Pancreas (tissue), 10 donors: ENCODE measurements around the gene NOL4L. TPM values are rescaled to one million over a fixed set of nuclear protein-coding genes. Genes with fewer than 3 reads are reported as not detected.

Experiments used
- ATAC-seq, 4 donors: fragments of 200-7000 bp; cut with Tn5 transposase; one replicate each; pipeline versions ENCODE4 v1.8.0 to v1.9.1; 2020; ENCODE audit warnings: mild to moderate bottlenecking in 4 of 4, moderate library complexity in 4 of 4
- DNase-seq, 6 donors: peaks; one replicate each; pipeline ENCODE4 v3.0.0-alpha.2; 2020
- FAIRE-seq: peaks from 2 replicates; lab custom pipeline; 2012; peaks lifted over from hg19 to GRCh38; lab: Jason Lieb, UNC
- H3K27ac ChIP-seq, 4 donors: fragments of 200-600 bp; sonication (generic); 1 replicate in 3 of 4; 2 replicates in 1 of 4; pipeline versions ENCODE4 v1.5.0 to v1.8.0; 2020
- H3K27me3 ChIP-seq, 4 donors: fragments of 200-600 bp; one replicate each; pipeline ENCODE4 v1.8.0; 2021
- H3K36me3 ChIP-seq, 3 donors: fragments of 200-600 bp; sonication (generic) in 1 of 3; one replicate each; pipeline versions ENCODE4 v1.5.0 to v1.8.0; 2020 to 2021
- H3K4me1 ChIP-seq, 3 donors: fragments of 200-600 bp; one replicate each; pipeline ENCODE4 v1.8.0; 2021
- H3K4me3 ChIP-seq, 4 donors: fragments of 200-600 bp; sonication (generic) in 2 of 4; one replicate each; pipeline versions ENCODE4 v1.5.0 to v1.8.0; 2020 to 2021
- H3K9me3 ChIP-seq, 4 donors: fragments of 200-600 bp; one replicate each; pipeline ENCODE4 v1.8.0; 2021
- WGBS, 2 donors: extraction: QIAGEN DNeasy Blood & Tissue Kit; methylation state at CpG; one replicate each; pipeline ENCODE4 v1.1.7; 2013; 5-methylcytosine and 5-hydroxymethylcytosine counted together
- intact Hi-C, 3 donors: fragments of 100-400 bp; cut with DNase I; formaldehyde crosslinking; loops; one replicate each; pipeline versions ENCODE4 v1.11.1 to v1.14.2; 2022
- polyA plus RNA-seq, 2 donors: library from polyadenylated mRNA; stranded (reverse); fragments of 200-250 nt; gene quantifications; one replicate each; pipeline ENCODE4 v1.2.3, GENCODE V29; 2013
- total RNA-seq, 6 donors: library from RNA; stranded (reverse); fragmentation: NEBNext Ultra II Directional in 4 of 6; extraction: Animal tissue kit (Norgen Biotek cat#: 25700) in 4 of 6; gene quantifications; one replicate each; pipeline versions ENCODE4 v1.2.1 to v1.2.4, GENCODE V29; 2021 to 2023
- TF ChIP-seq, protein P1 (sequence below), 4 donors: fragments of 200-600 bp; sonication (generic) in 3 of 4; IDR thresholded peaks; one replicate each; pipeline versions ENCODE4 v1.5.0 to v1.8.0; 2021; ENCODE audit warnings: antibody characterized with exemption in 4 of 4
- donor health status: healthy with polysubstance abuse.
- donor health status: DM: no; HTN: no; CAD: no; lungs with moderate emphysema.
- donor health status: DM: no; HTN: no; CAD: no.
- donor health status: control.
- donor health status: control.
- donor health status: Bipolar disorder and iron deficiency.
- donor health status: DM: yes; HTN: yes; CAD: no.
- donor health status: DM: no; HTN: no; CAD: no.
- donor health status: DM: no; HTN: no; CAD: no.
- donor health status: DM: yes; HTN: yes; CAD: no.

The NOL4L gene
- total and polyA plus RNA-seq, 8 donors, result 8.7 to 14.5 (median 10.2) TPM

DNA sequence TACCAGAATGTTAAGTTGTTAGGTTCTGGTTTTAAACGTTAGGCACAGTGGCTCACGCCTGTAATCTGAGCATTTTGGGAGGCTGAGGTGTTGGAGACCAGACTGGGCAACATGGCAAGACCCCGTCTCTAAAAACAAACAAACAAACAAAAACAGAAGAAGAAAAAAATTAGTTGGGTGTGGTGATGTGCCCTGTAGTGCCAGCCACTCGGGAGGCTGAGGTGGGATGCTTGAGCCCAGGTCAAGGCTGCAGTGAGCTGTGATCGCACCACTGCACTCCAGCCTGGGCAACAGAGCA is 19.4 kb downstream of the NOL4L start:
- no peak overlapping the region for H3K27ac ChIP-seq
- FAIRE-seq (no peak), DNase-seq (no peak), ATAC-seq (no peak)
- WGBS, 2 donors, result 87 to 92% methylated on average over 5 of the region's 5 CpGs
- no peaks in the 10 kb centered on the region for H3K27me3 ChIP-seq
- H3K36me3 ChIP-seq, result no peaks in the 10 kb centered on the region
- no peaks in the 10 kb centered on the region for H3K4me1 ChIP-seq
- intact Hi-C loops, result no loop called here
- H3K4me3 ChIP-seq, result no peak overlapping the region
- TF ChIP-seq, protein P1, sequence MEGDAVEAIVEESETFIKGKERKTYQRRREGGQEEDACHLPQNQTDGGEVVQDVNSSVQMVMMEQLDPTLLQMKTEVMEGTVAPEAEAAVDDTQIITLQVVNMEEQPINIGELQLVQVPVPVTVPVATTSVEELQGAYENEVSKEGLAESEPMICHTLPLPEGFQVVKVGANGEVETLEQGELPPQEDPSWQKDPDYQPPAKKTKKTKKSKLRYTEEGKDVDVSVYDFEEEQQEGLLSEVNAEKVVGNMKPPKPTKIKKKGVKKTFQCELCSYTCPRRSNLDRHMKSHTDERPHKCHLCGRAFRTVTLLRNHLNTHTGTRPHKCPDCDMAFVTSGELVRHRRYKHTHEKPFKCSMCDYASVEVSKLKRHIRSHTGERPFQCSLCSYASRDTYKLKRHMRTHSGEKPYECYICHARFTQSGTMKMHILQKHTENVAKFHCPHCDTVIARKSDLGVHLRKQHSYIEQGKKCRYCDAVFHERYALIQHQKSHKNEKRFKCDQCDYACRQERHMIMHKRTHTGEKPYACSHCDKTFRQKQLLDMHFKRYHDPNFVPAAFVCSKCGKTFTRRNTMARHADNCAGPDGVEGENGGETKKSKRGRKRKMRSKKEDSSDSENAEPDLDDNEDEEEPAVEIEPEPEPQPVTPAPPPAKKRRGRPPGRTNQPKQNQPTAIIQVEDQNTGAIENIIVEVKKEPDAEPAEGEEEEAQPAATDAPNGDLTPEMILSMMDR (IDR thresholded peaks at IDR 0.05), result no peak
- H3K9me3 ChIP-seq, result no peaks in the 10 kb centered on the region

DNA sequence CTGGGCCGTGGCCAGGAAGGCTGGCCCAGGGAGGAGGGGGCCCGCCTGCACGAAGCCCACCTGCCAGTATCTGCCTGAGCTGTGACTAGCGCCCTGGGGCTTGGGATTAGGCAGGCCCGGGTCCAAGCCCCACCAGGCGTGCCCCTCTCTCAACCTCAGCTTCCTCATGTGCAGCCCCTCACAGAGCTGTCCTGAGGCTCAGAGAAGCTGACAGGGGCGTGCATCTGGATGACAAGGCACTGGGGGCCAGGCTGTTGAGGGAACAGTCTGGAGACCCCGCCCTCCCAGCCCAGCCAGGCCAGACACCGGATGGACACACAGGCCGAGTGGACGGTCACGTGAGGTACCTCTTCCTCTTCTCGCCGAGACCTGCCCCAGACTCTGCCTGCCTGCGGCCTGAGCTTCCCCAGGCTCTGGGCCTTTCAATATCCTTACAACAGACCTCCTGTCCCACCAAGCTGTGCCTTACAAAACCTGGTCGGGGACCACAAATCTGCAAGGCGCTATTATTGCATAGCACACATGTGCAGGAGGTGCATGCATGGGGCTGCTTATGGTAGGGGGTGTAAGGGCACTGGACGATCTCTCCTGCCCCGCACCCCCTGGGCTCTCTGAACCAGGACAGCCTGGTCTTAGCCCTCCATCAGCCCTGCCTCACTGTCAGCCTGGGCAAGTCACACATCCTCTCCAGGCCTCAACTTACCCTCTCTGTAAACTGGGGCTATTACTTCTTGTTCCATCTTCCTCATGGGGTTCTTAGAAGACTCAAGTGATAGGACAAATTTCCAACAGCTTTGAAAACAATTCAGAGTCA is 20.0 kb downstream of the NOL4L start:
- intact Hi-C loops, result no loop called here
- 81 to 84% methylated on average over 18 to 19 of the region's 19 CpGs for WGBS, 2 donors
- Histone ChIP-seq H3K4me3 (no peak overlapping the region), H3K27ac (no peak overlapping the region), H3K27me3 (no peaks in the 10 kb centered on the region), H3K4me1 (no peaks in the 10 kb centered on the region), H3K36me3 (no peaks in the 10 kb centered on the region), H3K9me3 (no peaks in the 10 kb centered on the region)
- TF ChIP-seq, protein P1 (IDR thresholded peaks at IDR 0.05), result no peak
- DNase-seq, result peak in 2 of 6 donors; percentile 50 to 56
- peak in 2 of 4 donors; percentile 54 to 77 for ATAC-seq
- no peak for FAIRE-seq

DNA sequence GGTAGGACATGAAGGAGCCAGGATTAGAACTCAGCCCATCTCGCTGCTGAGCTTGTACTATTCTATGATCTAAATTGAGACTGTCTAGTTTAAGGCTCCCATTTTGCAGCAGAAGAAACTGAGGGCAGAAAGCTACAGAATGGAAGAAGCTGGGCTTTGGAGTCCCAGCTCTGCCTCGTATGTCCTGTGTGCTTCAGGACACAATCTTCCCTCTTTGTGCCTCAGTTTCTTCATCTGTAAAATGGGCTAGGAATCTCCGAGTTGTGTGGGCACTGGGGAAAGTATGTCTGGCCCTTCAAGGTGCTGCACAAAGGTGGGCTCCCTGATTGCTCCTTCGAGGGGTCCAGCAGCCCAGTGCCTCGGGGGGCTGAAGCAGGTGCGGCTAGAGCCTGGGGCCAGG is 20.7 kb downstream of the NOL4L start:
- no peaks in the 10 kb centered on the region for H3K27me3 ChIP-seq
- ATAC-seq, result no peak
- no peaks in the 10 kb centered on the region for H3K4me1 ChIP-seq
- no peak overlapping the region for H3K27ac ChIP-seq
- 79 to 84% methylated on average over 6 of the region's 6 CpGs for WGBS, 2 donors
- FAIRE-seq, result no peak
- H3K9me3 ChIP-seq, result no peaks in the 10 kb centered on the region
- no peaks in the 10 kb centered on the region for H3K36me3 ChIP-seq
- no peak for DNase-seq
- H3K4me3 ChIP-seq, result no peak overlapping the region
- intact Hi-C loops, result no loop called here
- TF ChIP-seq, protein P1 (IDR thresholded peaks at IDR 0.05), result no peak

DNA sequence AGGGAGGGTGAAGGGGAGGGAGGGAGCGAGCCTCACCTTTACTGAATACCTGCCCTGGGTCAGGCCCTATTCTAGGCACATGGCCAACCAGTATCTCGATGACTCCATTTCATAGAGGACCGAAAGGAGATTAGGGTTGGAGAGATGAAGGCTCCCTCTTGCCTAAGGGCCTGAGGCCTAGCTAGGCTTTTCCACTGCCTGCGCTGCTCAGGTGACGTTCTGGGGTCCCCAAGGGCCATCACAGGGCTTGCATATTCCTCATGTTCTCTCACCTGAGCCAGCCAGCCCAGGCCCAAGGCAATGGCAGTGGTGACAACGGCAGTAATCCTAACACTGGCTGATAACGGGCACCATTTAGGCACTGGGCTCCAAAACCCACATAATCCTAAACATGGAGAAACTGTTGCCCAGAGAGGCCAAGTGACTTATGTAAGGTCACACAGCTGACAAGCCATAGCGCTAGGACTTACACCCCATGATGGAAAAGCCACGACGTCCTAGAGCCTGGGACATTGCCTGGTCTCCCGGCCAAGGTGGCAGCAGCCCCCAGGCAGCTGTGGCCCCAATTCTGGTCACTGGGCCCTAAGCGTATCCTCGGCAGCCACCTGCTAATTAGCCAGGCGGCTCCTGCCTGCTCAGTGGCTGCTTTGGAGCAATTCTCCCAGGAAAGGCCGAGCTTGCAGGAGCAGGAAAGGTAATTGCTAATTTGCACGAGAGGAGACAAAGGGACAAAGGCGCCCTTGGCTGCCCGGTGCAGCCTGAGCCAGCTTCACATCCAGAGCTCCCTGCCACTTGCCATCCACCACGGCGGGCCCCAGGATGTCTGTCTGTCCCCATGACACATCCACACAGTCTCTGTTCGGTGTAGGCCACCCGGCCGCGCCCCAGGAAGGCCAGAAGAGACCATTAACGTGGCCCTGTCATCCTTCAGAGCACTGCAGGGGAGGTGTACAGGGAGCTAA is 21.5 kb downstream of the NOL4L start:
- H3K27ac ChIP-seq, result no peak overlapping the region
- no peaks in the 10 kb centered on the region for H3K4me1 ChIP-seq
- no peak overlapping the region for H3K4me3 ChIP-seq
- H3K36me3 ChIP-seq, result no peaks in the 10 kb centered on the region
- H3K27me3 ChIP-seq, result no peaks in the 10 kb centered on the region
- no peaks in the 10 kb centered on the region for H3K9me3 ChIP-seq
- WGBS, 2 donors, result 84 to 88% methylated on average over 24 to 25 of the region's 25 CpGs
- TF ChIP-seq, protein P1 (IDR thresholded peaks at IDR 0.05), result no peak
- intact Hi-C loops, result no loop called here
- DNase-seq (peak in 1 of 6 donors; percentile 33), ATAC-seq (no peak), FAIRE-seq (no peak)
